T1000 (cell line): ENCODE results near the gene DNAJC8.

Experiments used
- DNase-seq: peaks from one replicate; lab custom pipeline; 2025; ENCODE audit warnings: mixed read lengths; lab: John Stamatoyannopoulos, UW

The DNAJC8 gene

GRCh38 chr1:28232558-28233263, at the start of gene DNAJC8:
Gene DNAJC8 (minus strand): TSS chr1:28233029. CDS start chr1:28232998, 31 bp downstream.
- peak; percentile 67 for DNase-seq

- DNase-seq: no peak
Observed at GRCh38 chr1:28281608-28282425, 49.0 kb upstream of the DNAJC8 start.

DNA sequence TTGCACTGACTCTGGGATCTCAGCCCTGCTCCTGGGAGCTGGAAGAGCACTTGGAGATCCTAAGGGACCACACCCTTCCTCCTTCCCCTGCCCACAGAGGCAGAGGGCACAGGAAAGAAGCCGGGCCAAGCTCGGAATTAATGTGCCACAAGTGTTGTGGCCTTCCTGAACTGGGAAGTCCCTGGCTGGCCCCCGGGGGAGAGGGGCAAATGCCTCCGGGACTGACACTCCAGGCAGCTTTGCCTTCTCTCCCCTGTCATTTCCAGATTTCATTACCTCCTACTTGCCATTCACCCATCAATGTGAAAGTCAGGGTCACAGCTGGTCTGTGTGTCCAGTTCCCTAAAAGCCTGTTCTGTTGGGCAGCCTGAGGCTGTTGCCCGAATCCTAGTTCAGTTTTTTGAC, 48.1 kb upstream of the DNAJC8 start:
- no peak for DNase-seq

GRCh38 chr1:28280501-28280900, 47.7 kb upstream of the DNAJC8 start:
- DNase-seq: no peak

DNA sequence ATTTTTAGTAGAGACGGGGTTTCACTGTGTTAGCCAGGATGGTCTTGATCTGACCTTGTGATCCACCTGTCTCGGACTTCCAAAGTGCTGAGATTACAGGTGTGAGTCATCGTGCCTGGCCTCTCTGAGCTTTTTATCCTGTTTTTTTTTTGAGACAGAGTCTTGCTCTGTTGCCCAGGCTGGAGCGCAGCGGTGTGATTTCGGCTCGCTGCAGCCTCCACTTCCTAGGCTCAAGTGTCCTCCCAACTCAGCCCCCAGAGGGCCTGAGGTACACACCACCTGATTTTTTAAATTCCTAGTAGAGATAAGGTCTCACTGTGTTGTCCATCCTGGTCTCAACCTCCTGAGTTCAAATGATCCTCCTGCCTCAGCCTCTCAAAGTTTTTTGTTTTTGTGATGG, 46.9 kb upstream of the DNAJC8 start:
- DNase-seq: no peak

- no peak for DNase-seq
Observed at GRCh38 chr1:28278763-28279162, 45.9 kb upstream of the DNAJC8 start.

- no peak for DNase-seq
Observed at GRCh38 chr1:28273216-28273860, 40.5 kb upstream of the DNAJC8 start.

DNA sequence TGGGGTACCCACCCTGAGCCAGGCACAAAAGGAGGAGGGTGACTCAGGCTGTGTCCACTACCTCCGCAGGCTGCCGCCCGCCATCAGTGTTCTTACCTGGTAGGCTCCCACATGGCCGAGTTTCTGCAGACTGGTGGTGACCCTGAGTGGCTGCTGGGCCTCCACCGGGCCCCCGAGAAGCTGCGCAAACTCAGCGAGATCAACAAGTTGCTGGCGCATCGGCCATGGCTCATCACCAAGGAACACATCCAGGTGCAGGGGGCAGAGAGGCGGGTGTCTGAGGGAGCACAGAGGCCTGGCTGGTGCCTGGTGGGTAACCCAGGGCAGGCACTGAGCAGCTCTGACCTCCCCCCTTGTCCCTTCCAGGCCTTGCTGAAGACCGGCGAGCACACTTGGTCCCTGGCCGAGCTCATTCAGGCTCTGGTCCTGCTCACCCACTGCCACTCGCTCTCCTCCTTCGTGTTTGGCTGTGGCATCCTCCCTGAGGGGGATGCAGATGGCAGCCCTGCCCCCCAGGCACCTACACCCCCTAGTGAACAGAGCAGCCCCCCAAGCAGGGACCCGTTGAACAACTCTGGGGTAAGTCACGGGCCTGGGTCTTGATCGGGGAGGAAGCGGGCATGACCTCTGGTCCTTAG, 39.5 kb upstream of the DNAJC8 start:
- DNase-seq: no peak

- DNase-seq: no peak
Observed at GRCh38 chr1:28269529-28269928, 36.7 kb upstream of the DNAJC8 start.

GRCh38 chr1:28267633-28268032, 34.8 kb upstream of the DNAJC8 start:
- no peak for DNase-seq

DNA sequence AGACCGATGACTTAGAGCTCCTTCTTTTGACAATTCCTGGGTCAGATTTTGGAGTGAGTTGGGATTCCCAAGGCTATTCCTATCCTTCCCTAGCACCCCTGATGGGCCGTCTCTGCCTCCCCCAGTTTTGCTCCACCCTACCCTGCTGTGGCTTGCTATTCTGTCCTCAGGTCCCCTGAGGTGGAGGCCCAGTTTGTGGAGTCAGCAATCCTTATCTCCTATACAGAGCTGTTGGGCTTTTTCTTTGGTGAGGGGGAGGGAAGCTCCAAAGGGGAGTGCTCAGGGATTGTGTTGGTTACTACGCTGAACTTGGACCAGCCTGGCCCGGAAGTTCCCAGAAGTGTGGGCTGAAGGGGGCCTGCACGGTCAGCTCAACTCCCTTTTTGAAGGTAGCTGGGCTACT, 34.1 kb upstream of the DNAJC8 start:
- no peak for DNase-seq

DNA sequence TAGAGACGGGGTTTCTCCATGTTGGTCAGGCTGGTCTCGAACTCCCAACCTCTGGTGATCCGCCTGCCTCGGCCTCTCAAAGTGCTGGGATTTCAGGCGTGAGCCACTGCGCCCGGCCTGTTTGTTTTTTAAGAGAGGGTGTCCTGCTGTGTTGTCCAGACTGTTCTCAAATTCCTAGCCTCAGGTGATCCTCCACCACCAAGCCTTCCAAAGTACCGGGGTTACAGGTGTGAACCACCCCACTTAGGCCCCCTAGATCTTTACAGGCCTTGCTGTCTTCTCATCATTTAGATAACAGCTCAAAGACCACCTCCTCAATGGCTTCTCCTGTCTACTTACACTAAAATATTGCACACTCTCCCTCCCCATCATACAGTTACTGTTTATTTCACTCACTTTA, 32.7 kb upstream of the DNAJC8 start:
- DNase-seq: no peak

DNA sequence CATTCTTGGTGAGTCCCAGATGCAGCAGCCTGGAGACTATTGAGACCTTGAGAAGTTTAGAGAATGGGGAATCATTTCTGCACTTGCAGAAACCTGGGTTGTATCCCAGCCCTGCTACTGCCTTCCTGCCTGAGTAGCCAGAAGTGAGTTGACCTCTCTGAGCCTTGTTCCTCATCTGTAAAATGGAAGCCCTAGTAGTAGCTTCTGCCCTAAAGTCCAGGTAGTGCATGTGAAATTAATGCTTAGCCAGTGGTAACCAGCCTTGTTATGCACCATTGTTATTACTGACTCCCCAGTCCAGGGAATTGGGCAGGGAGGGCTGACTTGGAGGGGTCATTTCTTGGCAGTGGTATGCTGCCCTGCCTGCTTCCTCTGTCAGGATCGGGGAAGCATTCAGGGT, 32.1 kb upstream of the DNAJC8 start:
- DNase-seq: no peak

GRCh38 chr1:28260803-28261174, 28.0 kb upstream of the DNAJC8 start:
- no peak for DNase-seq

GRCh38 chr1:28259934-28260802, 27.3 kb upstream of the DNAJC8 start:
- peak; percentile 69 for DNase-seq

DNA sequence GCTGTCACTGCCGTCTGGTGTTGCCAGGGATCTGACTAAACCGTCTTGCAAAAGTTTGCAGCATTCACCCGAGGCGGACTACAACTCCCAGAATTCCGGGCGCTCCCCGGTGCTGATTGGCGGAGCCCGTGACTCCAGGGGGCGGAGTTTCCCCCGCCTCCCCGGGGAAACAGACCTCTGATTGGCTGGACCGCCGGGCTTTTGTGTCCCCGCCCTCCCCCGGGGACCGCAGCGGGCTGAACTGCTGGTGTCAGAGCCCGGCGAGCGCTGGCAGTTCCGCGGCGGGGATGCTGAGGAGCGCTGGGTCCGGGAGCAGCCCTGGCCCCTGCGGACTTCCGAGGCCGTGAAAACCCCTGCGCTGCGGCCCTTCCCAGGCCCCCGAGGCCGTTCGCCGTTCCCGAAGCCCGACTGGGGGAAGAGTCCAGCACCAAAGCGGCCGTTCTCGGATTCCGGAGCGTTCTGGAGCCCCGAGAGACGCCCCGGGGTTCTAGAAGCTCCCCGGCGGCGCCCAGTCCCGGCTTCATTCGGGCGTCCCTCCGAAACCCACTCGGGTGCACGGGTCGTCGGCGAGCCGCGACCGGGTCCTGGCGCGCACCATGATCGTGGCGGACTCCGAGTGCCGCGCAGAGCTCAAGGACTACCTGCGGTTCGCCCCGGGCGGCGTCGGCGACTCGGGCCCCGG, 26.6 kb upstream of the DNAJC8 start, which contains the start of gene SESN2:
Gene SESN2 (plus strand): TSS at position 267 of the 682 bp plus-strand sequence. CDS start 330 bp downstream, at position 597.
- DNase-seq: peak; percentile 99

DNA sequence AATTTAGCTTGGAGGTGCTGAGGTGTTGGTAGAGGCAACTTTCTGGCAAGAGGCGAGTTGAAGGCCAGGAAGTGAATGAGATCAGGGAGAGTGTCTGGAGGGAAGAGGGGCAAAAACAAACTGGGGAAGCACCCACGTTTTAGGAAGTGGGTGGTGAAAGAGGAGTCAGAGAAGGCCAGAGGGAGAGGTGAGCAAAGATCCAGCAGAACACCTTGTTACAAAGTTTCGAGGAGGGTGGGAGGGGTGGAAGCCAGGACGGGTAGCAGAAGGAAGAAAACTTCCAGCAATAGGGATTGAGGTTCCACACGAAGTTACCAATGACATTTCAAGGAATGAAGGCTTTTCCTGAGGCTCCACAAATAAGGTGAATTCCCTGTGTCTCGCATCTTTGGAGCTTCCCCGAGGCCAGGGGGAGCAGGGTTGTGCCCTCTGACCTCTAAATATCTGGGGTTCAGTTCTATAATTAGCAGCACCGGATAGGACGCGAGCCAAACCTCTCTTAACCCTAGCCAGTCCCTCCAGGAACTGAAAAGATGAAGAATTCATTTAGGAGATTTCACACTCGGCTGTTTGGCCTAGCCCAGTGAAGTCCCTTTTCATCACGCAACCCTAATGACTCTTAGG, 25.9 kb upstream of the DNAJC8 start:
- DNase-seq: no peak

GRCh38 chr1:28257736-28258135, 24.9 kb upstream of the DNAJC8 start:
- no peak for DNase-seq

DNA sequence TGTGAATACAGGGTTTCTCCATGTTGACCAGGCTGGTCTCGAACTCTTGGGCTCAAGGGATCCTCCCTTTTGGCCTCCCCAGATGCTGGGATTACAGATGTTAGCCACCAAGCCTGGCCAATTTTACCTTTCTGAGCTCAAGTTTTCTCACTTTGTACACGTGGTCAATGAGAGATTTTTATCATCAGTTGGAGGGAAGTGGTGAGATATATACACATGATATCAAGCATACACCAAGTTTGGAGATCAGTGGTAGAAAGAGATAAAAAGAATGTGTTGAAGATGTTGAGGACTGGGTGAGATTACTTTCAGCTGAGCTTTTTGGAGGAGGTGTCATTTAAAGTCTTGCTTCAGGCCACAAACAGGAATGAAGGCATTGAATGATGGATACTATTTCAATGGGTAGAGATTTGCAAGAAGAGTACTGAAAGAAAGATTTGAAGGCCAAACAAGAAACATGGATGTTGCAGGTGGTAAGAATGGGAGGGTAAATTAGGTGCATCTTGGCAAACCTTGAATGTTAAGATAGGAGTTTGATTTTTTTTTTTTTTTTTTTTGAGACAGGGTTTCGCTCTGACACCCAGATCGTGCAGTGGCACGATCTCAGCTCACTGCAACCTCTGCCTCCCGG, 23.5 kb upstream of the DNAJC8 start:
- DNase-seq: no peak

DNA sequence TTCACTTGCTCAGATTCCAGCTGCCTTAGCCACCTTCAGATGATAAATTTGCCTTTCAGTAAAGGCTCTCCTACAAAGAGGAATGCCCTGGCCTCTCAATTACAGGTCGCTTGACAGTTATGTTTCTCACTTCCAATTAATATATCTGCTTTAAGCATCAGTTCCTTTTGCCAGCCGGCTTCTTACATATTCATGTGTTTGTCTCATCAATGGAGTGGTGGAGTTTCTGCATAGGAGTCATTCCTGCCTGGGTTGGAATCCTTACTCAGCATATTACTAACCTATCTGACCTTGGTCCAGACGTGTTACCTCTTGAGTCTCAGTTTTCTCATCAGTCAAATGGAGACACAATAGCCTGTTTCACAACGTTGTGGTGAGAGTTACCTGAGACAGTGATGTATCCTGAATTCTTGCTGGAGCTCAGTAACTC, 17.1 kb upstream of the DNAJC8 start:
- DNase-seq: no peak
